Stimulated activated CD8-positive, alpha-beta memory T cell treated with anti-CD3 and anti-CD28 coated beads, Interleukin-2, amount 100 ng/mL, for 48 hours (primary cell): Measurements from ENCODE around the gene ASCL2.
"Not testable (repeated sequence)": the region's sequence is repeated elsewhere in the genome, so short reads cannot be mapped to it uniquely, and the experiment has no call there.

ENCODE experiments used
- DNase-seq, 2 donors: peaks; one replicate each; pipeline ENCODE4 v3.0.0-alpha.2; 2020; ENCODE audit warnings: low read depth in 2 of 2

Gene ASCL2

GRCh38 chr11:2260491-2261364 is 9.7 kb downstream of the ASCL2 start:
- no peak for DNase-seq

GRCh38 chr11:2259897-2260451 is 10.4 kb downstream of the ASCL2 start:
- DNase-seq, result no peak

GRCh38 chr11:2259466-2259830 is 10.9 kb downstream of the ASCL2 start:
- DNase-seq, result no peak

- DNase-seq, result no peak
Measured at GRCh38 chr11:2258501-2259465, 11.6 kb downstream of the ASCL2 start.

- DNase-seq, result no peak
Measured at GRCh38 chr11:2256951-2257700, 13.3 kb downstream of the ASCL2 start.

GRCh38 chr11:2256293-2256913 is 14.0 kb downstream of the ASCL2 start:
- no peak for DNase-seq

GRCh38 chr11:2252018-2252417 is 18.4 kb downstream of the ASCL2 start:
- DNase-seq, result no peak

GRCh38 chr11:2251138-2251537 is 19.2 kb downstream of the ASCL2 start:
- DNase-seq, result no peak

GRCh38 chr11:2250485-2250884 is 19.9 kb downstream of the ASCL2 start:
- DNase-seq, result no peak

GRCh38 chr11:2250041-2250440 is 20.3 kb downstream of the ASCL2 start:
- no peak for DNase-seq

- DNase-seq, result no peak
Measured at GRCh38 chr11:2249189-2249916, 21.0 kb downstream of the ASCL2 start.

GRCh38 chr11:2248762-2249161 is 21.6 kb downstream of the ASCL2 start:
- no peak for DNase-seq

GRCh38 chr11:2248242-2248641 is 22.1 kb downstream of the ASCL2 start:
- DNase-seq, result no peak

GRCh38 chr11:2247496-2247895 is 22.9 kb downstream of the ASCL2 start:
- DNase-seq, result no peak

- no peak for DNase-seq
Measured at GRCh38 chr11:2240834-2241233, 29.6 kb downstream of the ASCL2 start.

- DNase-seq, result no peak
Measured at GRCh38 chr11:2237457-2238238, 32.7 kb downstream of the ASCL2 start.

- not testable (repeated sequence) for DNase-seq
Measured at GRCh38 chr11:2236381-2237134, 33.8 kb downstream of the ASCL2 start.

GRCh38 chr11:2235588-2236326 is 34.6 kb downstream of the ASCL2 start:
- no peak for DNase-seq
